ENCODE measurements around the gene GDAP1L1.
"Not testable (repeated sequence)": the region's sequence is repeated elsewhere in the genome, so short reads cannot be mapped to it uniquely, and the experiment has no call there.

Gene GDAP1L1

DNA sequence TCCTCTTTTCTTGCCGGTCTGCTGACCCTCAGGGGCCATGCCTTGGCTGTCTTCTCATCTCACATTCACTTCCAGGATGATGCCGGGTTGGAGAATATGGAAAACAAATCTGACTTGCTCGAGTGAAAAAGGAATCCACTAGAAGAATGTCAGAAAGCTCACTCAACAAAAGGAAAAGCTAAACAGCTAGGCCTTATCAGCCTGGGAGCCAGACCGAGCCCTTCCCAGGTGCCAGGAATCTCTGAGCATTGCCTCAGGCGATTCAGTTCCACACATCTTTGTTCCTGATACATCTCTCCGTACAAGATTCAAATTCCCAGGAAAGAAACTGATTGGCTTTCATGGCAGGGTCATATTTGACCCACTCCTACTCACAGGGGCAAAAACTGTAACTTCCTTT lies 27.3 kb upstream of the GDAP1L1 start:
- DNase-seq (ENCODE audit: low read depth): no peak

DNA sequence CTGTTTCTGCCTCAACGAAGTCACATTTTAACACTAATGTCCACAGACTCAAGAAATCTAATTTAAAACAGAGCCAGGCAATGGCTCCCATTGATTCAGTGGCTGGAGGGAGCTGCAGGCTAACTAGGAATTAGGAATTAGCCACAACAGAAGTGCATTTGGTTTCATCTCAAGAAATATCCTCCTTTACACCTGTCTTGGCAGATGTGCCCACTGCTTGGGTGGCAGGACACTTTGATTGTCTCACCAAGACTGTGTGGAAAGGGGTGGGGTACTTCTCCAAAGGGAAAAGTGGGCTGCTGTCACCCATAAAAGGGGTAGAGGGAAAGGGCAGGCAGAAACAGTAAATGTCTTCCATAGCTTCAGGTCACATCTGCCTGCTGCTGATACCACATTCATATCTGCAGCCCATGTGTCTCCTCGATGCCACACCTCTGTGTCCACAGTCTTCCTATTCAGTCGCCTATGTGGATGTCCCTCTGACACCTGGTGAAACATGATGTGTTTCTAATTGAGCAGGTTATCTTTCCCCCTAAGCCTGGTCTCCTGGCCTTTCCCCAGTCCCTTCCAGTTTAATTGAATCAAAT lies 25.6 kb upstream of the GDAP1L1 start:
- DNase-seq (ENCODE audit: low read depth): no peak

DNA sequence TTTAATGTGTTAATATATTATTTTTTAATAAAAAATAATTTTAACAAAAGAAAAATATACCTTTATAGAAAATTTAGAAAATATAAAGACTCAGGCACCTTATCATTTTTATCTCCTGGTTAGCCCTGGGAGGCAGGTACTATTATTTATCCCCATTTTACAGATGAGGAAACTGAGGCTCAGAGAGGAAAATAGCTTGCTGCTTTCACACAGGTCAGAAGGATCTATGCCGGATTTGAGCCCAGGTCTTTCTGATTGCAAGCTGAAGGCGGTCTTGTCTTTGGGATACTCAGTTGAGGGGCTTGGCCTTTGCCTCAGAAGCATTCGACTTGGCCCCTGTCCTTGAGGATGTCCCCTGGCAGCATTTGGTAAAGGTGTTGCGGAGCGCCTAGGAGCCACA lies 25.1 kb upstream of the GDAP1L1 start:
- no peak for DNase-seq (ENCODE audit: low read depth)

DNA sequence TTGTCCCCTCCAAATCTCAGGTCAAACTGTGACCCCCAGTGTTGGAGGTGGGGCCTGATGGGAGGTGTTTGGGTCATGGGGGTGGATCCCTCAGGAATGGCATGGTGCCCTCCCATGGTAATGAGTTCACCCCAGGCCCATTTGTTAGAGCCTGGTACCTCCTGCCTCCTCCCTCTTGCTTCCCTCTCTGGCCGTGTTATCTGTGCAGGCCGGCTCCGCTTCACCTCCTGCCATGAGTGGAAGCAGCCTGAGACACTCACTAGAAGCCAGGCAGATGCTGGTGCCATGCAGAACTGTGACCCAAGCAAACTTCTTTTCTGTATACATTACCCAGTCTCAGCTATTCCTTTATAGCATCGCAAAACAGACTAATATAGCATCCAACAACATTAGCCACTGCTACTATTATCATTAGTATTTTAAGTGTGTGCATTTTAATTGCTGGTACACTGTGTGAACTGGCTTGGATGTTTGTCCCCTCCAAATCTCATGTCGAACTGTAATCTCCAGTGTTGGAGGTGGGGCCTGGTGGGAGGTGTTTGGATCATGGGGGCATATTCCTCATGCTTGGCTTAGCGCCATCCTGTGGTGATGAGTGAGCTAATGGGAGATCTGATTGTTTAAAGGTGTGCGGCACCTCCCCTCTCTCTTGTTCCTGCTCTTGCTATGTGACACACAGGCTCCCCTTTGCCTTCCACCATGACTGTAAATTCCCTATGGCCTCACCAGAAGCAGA lies 24.3 kb upstream of the GDAP1L1 start:
- no peak for DNase-seq (ENCODE audit: low read depth)

DNA sequence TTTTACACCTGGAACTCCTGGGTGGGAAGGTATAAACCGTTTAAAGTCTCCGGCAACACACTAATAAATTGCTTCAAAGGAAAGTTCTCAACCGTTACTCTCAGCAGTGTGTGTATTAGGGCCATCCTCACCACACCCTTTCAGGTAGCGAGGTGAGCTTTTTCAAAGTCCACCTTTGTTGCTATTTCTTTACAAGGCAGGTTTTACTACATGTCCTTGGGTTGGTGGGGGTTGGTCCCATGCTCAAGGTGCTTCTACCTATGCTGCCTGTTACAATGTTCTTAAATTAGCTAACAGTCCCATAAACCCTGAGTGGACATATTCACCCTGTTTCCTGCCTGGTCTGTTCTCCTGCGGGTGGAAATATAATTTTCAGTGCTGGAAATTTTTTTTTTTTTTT lies 23.4 kb upstream of the GDAP1L1 start:
- DNase-seq (ENCODE audit: low read depth): no peak

DNA sequence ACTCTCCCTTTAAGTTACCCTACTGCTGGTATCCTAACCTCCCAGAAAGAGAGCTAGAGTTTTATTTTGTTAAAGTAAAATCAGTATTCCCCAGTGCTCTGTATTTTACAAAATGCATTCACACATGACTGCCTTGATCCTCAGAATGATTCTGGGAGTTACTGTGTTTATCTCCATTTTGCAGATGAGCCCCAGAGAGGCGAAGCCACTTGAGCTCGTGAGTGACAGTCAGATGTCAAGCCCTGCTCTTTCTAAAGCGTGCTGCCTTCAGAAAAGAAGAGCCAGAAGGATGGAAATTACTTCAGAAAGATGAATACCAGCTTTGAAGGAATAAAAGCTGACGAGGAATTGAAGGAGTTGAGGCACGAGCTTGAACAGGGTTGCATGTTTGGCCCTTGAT lies 22.5 kb upstream of the GDAP1L1 start:
- no peak for DNase-seq (ENCODE audit: low read depth)

DNA sequence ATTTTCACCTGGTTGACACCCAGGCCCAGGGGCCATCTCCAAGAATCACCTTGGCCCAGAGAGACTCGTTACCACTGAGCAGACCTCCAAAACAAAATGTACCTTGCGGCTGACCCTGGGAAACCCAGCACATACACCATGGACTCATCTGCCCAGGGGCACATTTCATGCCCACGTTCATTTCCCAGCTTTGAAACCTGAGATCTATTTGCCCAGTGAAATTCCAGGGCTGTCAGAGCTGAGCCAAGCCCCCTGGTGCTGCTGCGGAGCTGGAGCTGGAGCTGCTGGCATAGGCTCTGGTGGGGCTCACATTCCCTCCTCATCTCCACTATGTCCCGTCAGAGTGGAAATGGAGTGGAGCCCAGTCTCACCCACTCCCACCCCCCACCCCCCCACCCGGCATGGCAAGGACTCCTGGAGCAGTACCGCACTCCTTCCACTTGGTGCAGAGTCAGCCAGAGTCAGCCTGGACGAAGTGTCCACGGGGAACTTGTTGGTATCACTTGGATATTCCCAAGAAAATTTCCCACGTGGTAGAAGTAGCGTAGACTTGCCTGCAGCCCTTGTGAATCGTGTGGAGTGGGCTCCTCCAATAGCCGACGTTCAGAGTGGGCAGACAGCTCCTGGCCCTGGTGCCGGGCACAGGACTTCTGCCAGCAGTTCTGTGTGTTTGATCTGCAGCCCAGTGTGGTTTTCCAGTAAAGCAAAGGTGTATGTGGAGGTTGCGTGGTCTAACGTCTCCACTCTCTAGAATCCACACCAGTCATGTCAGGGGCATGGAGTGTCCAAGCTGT lies 18.4 kb upstream of the GDAP1L1 start:
- no peak for DNase-seq (ENCODE audit: low read depth)

DNA sequence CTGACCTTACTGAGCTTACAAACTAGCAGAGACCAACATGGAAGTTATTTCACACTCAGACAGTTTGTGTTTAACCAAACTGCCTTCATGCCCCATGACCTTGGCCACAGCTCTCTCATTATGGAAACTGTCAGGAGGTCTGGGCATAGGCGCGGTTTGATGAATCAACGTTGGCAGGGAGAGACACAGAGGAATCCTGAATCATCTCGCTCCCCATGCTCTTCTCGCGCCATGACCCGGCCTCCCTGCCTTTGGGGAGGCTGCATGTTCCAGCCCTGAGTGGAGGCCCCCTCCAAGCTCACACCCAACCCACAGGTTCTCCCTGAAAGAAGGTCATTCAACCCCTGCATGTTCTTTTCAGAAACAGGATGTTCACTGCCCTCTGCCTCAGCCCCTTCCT lies 15.9 kb upstream of the GDAP1L1 start:
- no peak for DNase-seq (ENCODE audit: low read depth)

DNA sequence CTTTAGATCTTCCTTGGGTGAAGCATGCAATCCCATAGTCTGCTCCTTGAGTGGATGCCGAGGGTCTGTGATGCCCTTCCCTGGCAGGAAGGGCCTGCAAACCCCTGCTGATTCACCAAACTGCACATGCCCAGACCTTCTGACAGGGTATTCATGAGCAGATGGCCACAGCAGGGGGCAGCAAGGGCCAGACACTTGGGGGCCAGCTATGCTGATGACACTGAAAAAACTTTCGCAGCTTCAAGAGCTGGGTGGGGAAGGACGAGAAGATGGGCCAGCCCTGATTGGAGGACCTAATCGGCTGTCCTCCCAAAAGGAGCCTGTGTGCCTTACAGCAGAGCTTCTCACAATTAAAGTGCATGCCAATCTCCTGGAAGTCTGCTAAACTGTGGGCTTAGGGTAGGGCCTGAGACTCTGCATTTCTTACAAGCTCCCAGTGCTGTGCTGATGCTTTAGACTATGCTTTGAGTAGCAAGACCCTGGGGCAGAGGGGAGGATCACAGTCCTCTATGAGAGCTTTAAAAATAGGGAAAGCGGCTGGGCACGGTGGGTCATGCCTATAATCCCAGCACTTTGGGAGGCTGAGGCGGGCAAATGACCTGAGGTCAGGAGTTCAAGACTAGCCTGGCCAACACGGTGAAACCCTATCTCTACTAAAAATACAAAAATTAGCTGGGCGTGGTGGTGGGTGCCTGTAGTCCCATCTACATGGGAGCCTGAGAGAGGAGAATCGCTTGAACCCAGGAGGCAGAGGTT lies 15.2 kb upstream of the GDAP1L1 start:
- no peak for DNase-seq (ENCODE audit: low read depth)

DNA sequence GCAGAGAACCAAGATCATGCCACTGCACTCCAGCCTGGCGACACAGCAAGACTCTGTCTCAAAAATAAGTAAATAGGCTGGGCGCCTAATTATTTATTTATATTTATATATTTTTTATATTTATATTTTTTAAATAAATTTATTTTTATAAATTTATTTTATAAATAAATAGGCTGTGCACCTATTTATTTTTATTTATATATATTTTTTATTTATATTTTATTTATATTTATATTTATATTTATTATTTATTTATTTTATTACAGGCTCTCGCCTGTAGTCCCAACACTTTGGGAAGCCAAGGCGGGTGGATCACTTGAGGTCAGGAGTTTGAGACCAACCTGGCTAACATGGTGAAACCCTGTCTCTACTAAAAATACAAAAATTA lies 14.6 kb upstream of the GDAP1L1 start:
- not testable (repeated sequence) for DNase-seq (ENCODE audit: low read depth)

DNA sequence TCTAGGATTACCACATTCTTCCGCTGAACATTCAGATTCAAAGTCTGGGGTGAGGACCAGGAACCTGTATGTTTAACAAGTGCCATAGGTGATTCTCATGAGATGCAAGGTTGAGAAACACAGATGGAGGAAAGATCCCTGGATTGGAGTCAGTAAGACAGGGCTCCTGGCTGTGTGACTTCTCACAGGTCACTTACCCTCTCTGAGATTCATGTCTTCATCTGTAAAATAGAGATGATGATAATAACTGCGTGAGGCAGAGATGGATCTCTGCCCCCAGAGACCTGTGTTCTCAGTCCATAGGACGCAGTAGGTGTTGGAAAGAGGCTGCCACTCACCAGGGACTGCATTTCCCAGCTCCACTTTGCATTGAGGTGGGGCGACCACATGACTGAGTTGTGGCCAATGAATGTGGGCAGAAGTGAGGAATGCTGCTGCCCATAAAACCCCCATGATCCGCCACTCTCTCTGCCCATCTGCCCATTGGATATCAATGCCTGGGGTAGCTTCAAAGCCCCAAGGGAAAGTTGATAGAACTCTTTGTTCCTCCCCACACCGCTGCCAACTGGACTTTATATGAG lies 13.6 kb upstream of the GDAP1L1 start:
- DNase-seq (ENCODE audit: low read depth): no peak

DNA sequence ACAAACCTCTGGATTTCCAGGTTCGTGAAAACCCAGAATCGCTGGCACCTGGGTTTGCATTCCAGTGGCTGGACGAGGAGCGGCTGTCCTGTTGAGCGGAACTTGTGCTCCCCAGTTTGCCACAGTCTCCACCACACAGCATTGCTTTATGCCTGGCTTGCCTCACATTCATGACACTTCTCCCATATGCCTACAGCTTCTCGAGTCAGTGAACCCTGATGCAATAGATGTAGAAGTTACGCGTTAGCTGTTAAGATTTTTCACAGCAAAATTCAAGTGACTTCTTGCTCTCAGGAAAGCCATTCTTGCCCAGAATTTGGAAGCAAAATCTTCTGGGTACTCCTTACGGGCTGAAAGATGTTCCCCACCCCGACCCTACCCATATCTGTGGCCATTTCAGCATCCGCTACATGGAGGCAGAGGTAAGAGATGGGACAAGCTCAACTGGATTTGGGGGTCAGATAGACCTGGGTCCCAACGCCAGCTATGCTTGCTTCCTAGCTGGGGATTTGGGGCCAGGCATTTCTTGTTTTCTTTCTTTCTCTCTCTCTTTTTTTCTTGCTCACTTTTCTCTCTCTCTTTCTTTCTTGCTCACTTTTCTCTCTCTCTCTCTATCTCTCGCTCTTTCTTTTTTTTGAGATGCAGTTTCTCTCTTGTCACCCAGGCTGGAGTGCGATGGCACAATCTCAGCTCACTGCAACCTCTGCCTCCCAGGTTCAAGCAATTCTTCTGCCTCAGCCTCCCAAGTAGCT lies 12.4 kb upstream of the GDAP1L1 start:
- no peak for DNase-seq (ENCODE audit: low read depth)

DNA sequence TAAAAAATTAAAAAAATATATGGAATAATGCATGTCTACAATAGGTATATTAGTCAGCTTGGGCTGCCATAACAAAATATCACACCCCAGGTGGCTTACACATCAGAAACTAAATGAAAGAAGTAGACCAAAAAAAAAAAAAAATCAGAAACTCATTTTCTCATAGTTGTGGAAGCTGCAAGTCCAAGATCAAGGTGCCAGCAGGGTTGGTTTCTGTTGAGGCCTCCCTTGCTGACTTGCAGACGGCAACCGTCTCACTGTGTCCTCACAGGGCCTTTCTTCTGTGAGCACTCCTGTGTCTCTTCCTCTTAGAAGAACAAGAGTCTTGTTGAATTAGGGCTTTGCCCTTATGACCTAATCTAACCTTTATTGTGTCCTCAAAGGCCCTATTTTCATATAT lies 11.4 kb upstream of the GDAP1L1 start:
- no peak for DNase-seq (ENCODE audit: low read depth)

DNA sequence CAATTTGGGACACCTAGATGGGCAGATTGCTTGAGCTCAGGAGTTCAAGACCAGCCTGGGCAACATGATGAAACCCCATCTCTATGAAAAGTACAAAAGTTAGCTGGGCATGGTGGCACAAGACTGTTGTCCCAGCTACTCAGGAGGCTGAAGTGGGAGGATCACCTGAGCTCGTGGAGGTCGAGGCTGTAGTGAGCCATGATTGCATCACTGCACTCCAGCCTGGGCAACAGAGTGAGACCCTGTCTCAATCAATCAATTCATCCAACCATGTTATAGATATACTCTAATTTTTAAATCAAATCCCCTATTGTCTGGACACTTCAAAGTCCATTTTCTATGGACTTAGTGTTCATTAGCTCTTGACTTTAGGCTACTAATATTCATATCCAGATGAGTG lies 10.3 kb upstream of the GDAP1L1 start:
- DNase-seq (ENCODE audit: low read depth): not testable (repeated sequence)

DNA sequence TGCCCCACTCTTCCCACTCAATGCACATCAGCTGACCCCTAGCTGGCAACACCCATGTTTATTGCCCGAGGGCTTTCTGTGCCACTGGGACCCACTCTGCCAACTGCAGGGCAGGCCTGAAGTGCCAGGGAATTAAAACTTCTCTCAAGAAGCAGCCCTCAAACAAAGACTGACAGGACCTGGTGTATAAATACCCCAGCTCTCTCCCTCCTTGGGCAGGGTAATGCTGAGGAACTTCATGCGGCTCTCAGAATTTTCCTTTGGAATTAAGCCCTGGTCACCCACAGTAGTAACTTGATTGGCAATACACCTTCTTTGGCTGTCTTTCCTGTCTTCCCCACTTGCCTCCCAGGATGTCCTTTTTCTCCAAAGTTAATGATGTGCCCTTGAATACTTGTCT lies 5.3 kb upstream of the GDAP1L1 start:
- DNase-seq (ENCODE audit: low read depth): no peak

DNA sequence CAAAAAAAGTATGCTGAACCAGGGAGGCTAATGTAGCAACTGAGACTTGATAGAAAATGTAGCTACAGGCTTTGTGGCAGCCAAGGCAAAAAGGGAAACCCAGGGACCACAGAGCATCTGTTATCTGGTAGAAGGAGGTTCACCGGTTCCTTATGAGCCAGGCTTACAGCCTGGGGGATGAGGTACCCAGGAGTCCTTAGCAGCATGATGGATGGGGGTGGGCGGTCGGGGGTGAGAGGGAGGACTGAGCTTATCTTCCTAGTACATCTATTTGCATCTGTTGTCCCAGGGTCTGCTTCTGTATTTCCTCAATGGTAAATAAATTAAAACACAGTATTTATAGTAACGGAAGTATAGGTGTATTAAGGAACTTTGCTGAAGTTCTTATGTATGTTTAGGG lies 1.1 kb upstream of the GDAP1L1 start:
- no peak for DNase-seq (ENCODE audit: low read depth)

DNA sequence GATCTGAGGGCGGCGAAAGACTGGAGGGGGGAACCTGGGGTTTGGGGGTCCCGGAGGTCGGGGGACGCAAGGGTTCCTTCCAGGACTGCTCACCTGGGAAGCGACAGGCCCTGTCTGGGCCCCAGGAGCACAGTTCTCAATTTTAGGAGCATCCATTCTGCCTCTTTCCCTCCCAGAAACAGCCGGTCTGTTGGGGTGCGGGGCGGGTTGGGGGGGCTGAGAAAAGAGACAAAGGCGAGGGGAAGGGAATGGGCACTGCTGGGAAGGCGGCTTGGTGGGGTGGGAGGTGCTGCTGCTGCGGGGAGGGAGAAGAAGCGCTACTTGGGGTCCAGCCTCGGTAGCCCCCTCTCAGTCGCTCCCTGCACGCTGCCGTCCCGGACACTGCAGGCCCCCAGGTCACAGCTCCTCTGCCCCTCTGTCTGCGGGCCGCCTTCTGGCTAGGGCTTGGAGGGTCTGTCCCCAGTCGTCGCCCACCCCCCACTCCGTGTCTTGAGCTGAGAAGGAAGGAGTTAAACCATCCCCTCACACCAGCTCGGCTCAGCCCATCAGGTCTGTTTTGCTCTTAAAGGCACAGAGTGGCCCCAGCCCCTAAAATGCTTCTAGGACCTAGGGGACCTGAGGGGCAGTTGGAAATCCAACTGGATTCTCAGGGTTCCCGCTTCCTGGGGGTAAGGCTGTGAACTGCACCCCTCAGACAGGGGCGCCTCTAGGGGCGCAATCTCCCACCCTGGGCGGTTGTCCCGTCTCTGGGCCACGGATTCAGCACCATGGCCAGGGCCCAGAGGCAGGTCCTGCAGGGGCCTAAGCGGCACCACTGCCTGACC lies 690 bp downstream of the GDAP1L1 start:
- DNase-seq (ENCODE audit: low read depth): no peak

DNA sequence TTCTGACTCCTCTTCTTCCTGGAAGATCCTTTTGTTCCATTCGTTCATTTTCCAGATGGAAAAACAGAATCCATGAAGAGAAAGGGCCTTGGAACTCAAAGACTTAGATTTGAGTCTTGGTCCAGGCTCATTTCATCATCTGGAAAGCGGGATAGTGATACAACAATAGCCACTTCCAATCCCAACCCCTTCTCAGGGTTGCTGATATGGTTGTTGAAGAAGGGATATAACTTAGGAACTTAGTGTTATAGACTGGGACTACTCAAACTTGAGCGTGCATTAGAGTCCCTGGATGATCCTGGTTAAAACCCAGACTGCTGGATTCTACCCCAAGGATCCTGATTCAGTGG lies 1.3 kb downstream of the GDAP1L1 start:
- no peak for DNase-seq (ENCODE audit: low read depth)

DNA sequence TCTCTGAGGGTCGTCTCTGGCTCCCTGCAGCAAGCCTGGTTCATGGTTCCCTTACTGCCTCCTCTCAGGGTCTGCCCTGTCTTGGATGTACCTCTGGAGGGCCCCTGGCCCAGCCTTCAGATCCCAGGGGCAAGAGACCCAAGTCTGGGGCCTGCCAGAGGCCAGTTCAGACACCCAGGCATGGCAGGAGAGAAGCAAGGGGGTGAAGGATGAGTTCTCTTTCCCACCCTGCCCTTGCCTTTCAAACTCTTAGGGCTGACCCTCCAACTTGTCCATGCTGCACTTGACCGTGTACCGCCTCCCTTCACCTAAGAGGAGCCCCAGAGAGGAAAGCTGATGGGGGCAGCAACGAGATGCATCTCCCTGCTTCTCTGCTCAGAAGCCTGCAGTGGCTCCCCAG lies 4.2 kb downstream of the GDAP1L1 start:
- no peak for DNase-seq (ENCODE audit: low read depth)

DNA sequence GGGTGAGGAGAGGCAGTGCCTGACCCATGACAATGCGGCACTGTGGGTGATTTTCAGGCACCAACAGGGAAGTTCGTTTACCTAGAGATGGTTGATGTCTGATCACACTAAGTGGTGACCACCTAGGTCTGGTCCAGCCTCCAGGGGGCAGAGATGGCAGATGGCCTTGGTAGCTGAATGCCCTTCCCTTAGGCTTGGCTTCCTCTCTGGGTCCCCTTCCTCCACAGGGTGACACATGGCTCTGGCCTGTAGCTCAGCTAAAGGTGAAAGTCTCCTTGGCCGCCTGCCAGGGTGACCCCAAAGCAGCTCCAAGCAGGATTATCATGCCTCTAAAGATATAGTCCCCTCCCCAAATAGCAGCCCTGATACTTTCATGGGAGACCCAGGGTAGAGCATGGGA lies 6.4 kb downstream of the GDAP1L1 start:
- no peak for DNase-seq (ENCODE audit: low read depth)

DNA sequence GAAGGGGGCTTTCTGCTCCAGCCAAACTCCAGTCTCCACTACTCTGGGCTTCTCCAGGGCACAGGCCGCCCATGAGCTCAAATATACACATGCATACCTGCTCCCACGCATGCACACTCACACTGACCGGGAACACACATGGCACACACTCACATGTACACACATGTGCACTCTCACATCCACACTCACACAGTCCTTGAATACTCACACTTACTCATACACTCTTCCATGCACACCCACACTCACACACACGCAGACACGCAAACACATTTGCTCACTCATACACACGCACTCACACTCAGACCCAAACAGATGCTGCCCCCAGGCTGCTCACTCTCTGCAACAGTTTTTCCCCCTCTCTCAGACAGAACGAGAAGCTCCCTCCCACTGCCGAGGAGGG lies 7.0 kb downstream of the GDAP1L1 start:
- no peak for DNase-seq (ENCODE audit: low read depth)

Data from fibroblast of the conjunctiva (primary cell).